Karpas-422 (cell line): Measurements from ENCODE around the gene TFEB. TPM values are rescaled to one million over a fixed set of nuclear protein-coding genes. Genes with fewer than 3 reads are reported as not detected.
A peak's percentile ranks its signal among the peaks of the same experiment; 100 is the strongest.

Source experiments
- DNase-seq: peaks from one replicate; pipeline ENCODE4 v3.0.0-alpha.2; 2015
- H2AFZ ChIP-seq: fragments of 200-600 bp; sonication (generic); 2 replicates; pipeline ENCODE4 v1.6.1; 2014; ENCODE audit warnings: antibody characterized with exemption, low read length, mixed read lengths
- H3K27ac ChIP-seq: fragments of 200-600 bp; sonication (generic); 2 replicates; pipeline ENCODE4 v1.5.1; 2014; ENCODE audit warnings: mild to moderate bottlenecking, low read length, moderate library complexity
- H3K27me3 ChIP-seq: fragments of 200-600 bp; sonication (generic); 2 replicates; pipeline ENCODE4 v1.6.1; 2014; ENCODE audit warnings: low read length, mixed read lengths
- H3K36me3 ChIP-seq: fragments of 200-600 bp; sonication (generic); 2 replicates; pipeline ENCODE4 v1.6.1; 2014; ENCODE audit warnings: low read length, mixed read lengths; ENCODE audit not compliant: insufficient read depth
- H3K4me1 ChIP-seq: fragments of 200-600 bp; sonication (generic); 2 replicates; pipeline ENCODE4 v1.6.1; 2014; ENCODE audit warnings: mild to moderate bottlenecking, low read length, mixed read lengths
- H3K4me2 ChIP-seq: fragments of 200-600 bp; sonication (generic); 2 replicates; pipeline ENCODE4 v1.6.1; 2014; ENCODE audit warnings: low read length, low read depth, mild to moderate bottlenecking; ENCODE audit not compliant: poor library complexity, severe bottlenecking
- H3K4me3 ChIP-seq: fragments of 200-600 bp; sonication (generic); 2 replicates; pipeline ENCODE4 v1.5.1; 2014; ENCODE audit warnings: mild to moderate bottlenecking, antibody characterized with exemption, low read length, mixed read lengths
- H3K79me2 ChIP-seq: fragments of 200-600 bp; sonication (generic); 2 replicates; pipeline ENCODE4 v1.6.1; 2014; ENCODE audit warnings: mild to moderate bottlenecking, low read length, mixed read lengths
- H3K9ac ChIP-seq: fragments of 200-600 bp; sonication (generic); 2 replicates; pipeline ENCODE4 v1.6.0; 2014; ENCODE audit warnings: low read length
- H3K9me2 ChIP-seq: fragments of 200-600 bp; sonication (generic), shearing (Covaris generic); replicated peaks from 2 replicates; pipeline ENCODE4 v1.6.0; 2014; ENCODE audit warnings: mild to moderate bottlenecking, low read length, moderate library complexity; ENCODE audit not compliant: insufficient read depth
- H3K9me3 ChIP-seq: fragments of 300-700, 200-600 bp; sonication (generic); 2 replicates; pipeline ENCODE4 v1.6.1; 2014; ENCODE audit warnings: low read length, mixed read lengths
- H4K20me1 ChIP-seq: fragments of 200-600 bp; sonication (generic); 2 replicates; pipeline ENCODE4 v1.6.1; 2014; ENCODE audit warnings: mild to moderate bottlenecking, antibody characterized with exemption, low read length, low read depth; ENCODE audit not compliant: insufficient read depth
- total RNA-seq: library from RNA; depleted of rRNA; stranded (reverse); fragments of >200 nt; shearing (Covaris generic); gene quantifications from 2 replicates; pipeline ENCODE4 v1.2.3, GENCODE V29; 2014; ENCODE audit warnings: low replicate concordance; rRNA removed

Gene TFEB
- total RNA-seq: 72.3 and 117 TPM in 2 replicates

GRCh38 chr6:41735427-41736185 is at the start of gene TFEB:
Gene TFEB, minus strand, starts transcription at chr6:41735608. Its CDS starts 44,395 bp downstream, at chr6:41691213.
- Histone ChIP-seq H4K20me1 (no peaks in the 10 kb centered on the region), H3K4me1 (peaks cover 40% of the 10 kb centered on the region), H3K9me2 (no peaks in the 10 kb centered on the region), H3K27ac (peak within 1 kb of the TSS; percentile 99), H3K27me3 (no peaks in the 10 kb centered on the region), H3K36me3 (no peaks in the 10 kb centered on the region), H3K9me3 (no peaks in the 10 kb centered on the region), H3K4me2 (peak within 1 kb of the TSS; percentile 76), H3K4me3 (peak within 1 kb of the TSS; percentile 73), H3K79me2 (peaks cover 29% of the 10 kb centered on the region), H3K9ac (peak within 1 kb of the TSS; percentile 89), H2AFZ (no peak within 1 kb of the TSS)
- DNase-seq: peak; percentile 96

- Histone ChIP-seq H3K4me1 (peaks cover 43% of the 10 kb centered on the region), H3K27me3 (no peaks in the 10 kb centered on the region), H3K27ac (no peak overlapping the region), H3K9ac (no peak overlapping the region), H3K36me3 (peaks cover 9% of the 10 kb centered on the region; the same call in 1 of the 2 replicates), H3K9me3 (no peaks in the 10 kb centered on the region), H2AFZ (no peak overlapping the region), H3K79me2 (peaks cover 19% of the 10 kb centered on the region), H3K4me3 (no peak overlapping the region), H3K9me2 (no peaks in the 10 kb centered on the region), H4K20me1 (peaks cover 5% of the 10 kb centered on the region; the same call in 1 of the 2 replicates), H3K4me2 (no peak overlapping the region)
- DNase-seq: peak; percentile 54
Observed at GRCh38 chr6:41784581-41785171, 49.3 kb upstream of the TFEB start.

DNA sequence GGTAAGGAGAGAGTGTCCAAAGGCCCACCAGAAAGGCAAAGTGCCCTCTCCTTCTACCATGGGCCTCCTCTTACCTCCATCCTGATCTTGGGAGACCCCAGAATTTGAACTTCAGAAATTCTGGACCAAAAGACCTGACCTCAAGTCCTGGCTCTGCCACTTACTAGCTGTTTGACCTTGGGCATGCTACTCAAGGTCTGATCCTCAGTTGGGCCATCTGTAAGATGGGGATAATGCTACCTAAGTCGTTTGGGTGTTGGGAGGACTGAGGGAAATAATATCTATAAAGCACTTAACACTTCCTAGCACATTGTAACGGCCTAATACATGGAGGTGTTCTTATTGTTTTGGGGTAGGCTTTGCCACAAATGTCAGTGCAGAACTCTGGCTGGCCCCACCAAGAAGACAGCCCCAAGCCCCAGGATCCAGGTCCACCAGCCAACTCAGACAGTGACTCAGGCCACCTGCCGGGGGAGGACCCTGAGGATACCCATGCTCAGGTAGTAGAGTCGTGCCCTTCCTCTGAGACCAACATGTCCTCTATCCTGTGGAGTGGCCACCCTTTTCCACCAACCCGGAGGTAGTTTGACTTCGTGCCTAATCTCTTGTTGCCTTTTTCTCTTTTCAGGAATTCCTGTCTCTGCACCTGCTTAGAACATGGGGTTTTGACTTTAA is 47.8 kb upstream of the TFEB start:
- Histone ChIP-seq H3K79me2 (peaks cover 16% of the 10 kb centered on the region), H3K4me1 (peaks cover 41% of the 10 kb centered on the region), H3K9me2 (no peaks in the 10 kb centered on the region), H3K9ac (no peak overlapping the region), H3K27me3 (no peaks in the 10 kb centered on the region), H3K36me3 (no peaks in the 10 kb centered on the region), H4K20me1 (peaks cover 5% of the 10 kb centered on the region; the same call in 1 of the 2 replicates), H2AFZ (no peak overlapping the region), H3K9me3 (no peaks in the 10 kb centered on the region), H3K4me2 (no peak overlapping the region), H3K27ac (no peak overlapping the region), H3K4me3 (no peak overlapping the region)
- DNase-seq: no peak

- Histone ChIP-seq H2AFZ (no peak overlapping the region), H3K27ac (no peak overlapping the region), H4K20me1 (peaks cover 5% of the 10 kb centered on the region; the same call in 1 of the 2 replicates), H3K36me3 (no peaks in the 10 kb centered on the region), H3K27me3 (no peaks in the 10 kb centered on the region), H3K9ac (peak overlapping the region; percentile 79), H3K4me2 (peak overlapping the region; percentile 94), H3K9me3 (no peaks in the 10 kb centered on the region), H3K4me3 (peak overlapping the region; percentile 78; the same call in 1 of the 2 replicates), H3K79me2 (peaks cover 10% of the 10 kb centered on the region), H3K9me2 (no peaks in the 10 kb centered on the region), H3K4me1 (peaks cover 46% of the 10 kb centered on the region)
- no peak for DNase-seq
Observed at GRCh38 chr6:41781366-41781730, 45.9 kb upstream of the TFEB start.

DNA sequence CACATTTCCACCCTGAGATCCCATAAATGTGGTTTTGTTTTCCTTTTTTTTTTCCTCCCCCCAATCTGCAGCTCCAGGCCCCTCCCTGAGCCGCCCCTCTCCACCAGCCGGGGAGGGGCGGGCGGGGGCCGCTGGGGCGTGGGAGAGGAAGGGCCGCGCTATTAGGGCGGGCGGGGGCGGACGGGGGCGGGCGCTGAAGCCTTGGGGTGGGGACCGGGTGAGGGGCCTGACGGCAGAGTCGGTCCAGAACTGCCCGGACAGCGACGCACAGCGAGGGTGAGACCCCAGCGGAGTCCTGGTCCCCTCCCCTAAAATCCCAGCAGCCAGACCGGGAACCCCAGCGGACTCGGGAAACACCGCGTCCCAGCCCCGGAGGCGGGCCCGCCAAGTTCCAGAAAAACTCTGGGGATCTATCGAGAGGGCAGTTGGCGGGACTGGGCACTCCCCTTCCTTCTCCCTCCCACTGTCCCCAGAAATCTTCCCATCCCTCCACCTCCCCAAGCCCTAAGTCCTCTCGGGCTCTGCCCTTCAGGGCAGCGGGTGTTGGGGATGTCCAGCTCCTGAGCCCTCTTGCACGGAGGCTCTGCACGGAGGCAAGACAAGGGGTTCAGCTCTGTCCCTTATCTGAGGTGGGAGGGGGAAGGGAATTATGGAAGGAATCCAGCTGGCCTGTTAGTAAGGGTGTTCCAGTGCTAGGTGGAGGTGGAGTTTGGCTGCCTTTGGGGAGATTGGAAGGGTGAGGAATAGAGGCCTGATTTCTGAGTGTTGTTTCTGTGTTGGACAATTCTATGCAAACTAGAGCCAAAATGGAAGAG is 45.4 kb upstream of the TFEB start, which contains the start of gene PRICKLE4:
Gene PRICKLE4, plus strand, starts transcription at position 232 of the 815 bp plus-strand sequence. CDS start 2,692 bp downstream, outside the sequence.
- Histone ChIP-seq H3K4me2 (peak within 1 kb of the TSS; percentile 96), H4K20me1 (peaks cover 5% of the 10 kb centered on the region; the same call in 1 of the 2 replicates), H3K9ac (peak within 1 kb of the TSS; percentile 94), H3K27me3 (no peaks in the 10 kb centered on the region), H3K36me3 (no peaks in the 10 kb centered on the region), H3K9me2 (no peaks in the 10 kb centered on the region), H3K4me3 (peak within 1 kb of the TSS; percentile 93), H3K4me1 (peaks cover 41% of the 10 kb centered on the region), H2AFZ (peak within 1 kb of the TSS; percentile 83), H3K9me3 (no peaks in the 10 kb centered on the region), H3K27ac (no peak within 1 kb of the TSS), H3K79me2 (peaks cover 10% of the 10 kb centered on the region)
- DNase-seq: no peak

GRCh38 chr6:41779788-41780550 is 44.6 kb upstream of the TFEB start, which contains the start of gene FRS3:
Gene FRS3, minus strand, starts transcription at chr6:41779900. Its CDS starts 2,913 bp downstream, at chr6:41776987.
- DNase-seq: peak; percentile 99
- Histone ChIP-seq H3K27me3 (no peaks in the 10 kb centered on the region), H3K9me3 (no peaks in the 10 kb centered on the region), H3K4me3 (peak within 1 kb of the TSS; percentile 93), H3K27ac (no peak within 1 kb of the TSS), H2AFZ (peak within 1 kb of the TSS; percentile 83), H3K79me2 (peaks cover 10% of the 10 kb centered on the region), H3K9ac (peak within 1 kb of the TSS; percentile 94), H4K20me1 (peaks cover 3% of the 10 kb centered on the region; the same call in 1 of the 2 replicates), H3K36me3 (no peaks in the 10 kb centered on the region), H3K4me2 (peak within 1 kb of the TSS; percentile 96), H3K4me1 (peaks cover 36% of the 10 kb centered on the region), H3K9me2 (no peaks in the 10 kb centered on the region)

DNA sequence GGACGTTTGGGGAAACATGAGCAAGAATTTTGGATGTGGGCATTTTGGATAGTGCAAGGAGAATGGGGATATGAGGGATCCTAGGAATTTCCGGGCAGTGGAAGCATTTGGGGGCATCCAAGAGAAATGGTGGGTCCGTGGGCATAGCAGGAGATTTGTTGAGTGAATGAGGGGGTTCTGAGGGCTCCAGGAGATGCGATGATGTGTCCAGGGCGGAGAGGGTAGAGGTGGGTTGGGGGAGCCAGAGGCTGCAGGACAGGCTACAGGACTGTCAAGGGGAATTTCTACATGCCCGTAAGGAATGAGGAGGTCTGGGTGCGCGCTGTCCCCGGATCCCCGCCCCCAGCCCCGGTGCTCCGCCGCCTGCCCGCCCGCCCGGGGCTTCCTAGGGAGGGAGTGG is 43.9 kb upstream of the TFEB start:
- H3K9ac ChIP-seq: peak overlapping the region; percentile 94
- no peak overlapping the region for H3K27ac ChIP-seq
- H2AFZ ChIP-seq: peak overlapping the region; percentile 37; the same call in 1 of the 2 replicates

More for the DNA sequence above, 43.9 kb upstream of the TFEB start:
- peak overlapping the region; percentile 96 for H3K4me2 ChIP-seq
- peaks cover 10% of the 10 kb centered on the region for H3K79me2 ChIP-seq
- H4K20me1 ChIP-seq: no peaks in the 10 kb centered on the region
- no peaks in the 10 kb centered on the region for H3K9me3 ChIP-seq
- peak overlapping the region; percentile 93 for H3K4me3 ChIP-seq
- peaks cover 30% of the 10 kb centered on the region for H3K4me1 ChIP-seq
- H3K9me2 ChIP-seq: no peaks in the 10 kb centered on the region
- no peaks in the 10 kb centered on the region for H3K36me3 ChIP-seq
- no peaks in the 10 kb centered on the region for H3K27me3 ChIP-seq
- peak; percentile 52 for DNase-seq
